HAP-1 (cell line): ENCODE data around the gene NHERF2.

Experiments used
- DNase-seq, 2 experiments: peaks; one replicate each; pipeline ENCODE4 v3.0.0-alpha.2; 2016 to 2020; ENCODE audit warnings: low spot score in 2 of 2
- H3K27me3 ChIP-seq: fragments of 250-450 bp; sonication (Bioruptor Pico); 2 replicates; pipeline ENCODE4 v1.5.1; 2020; ENCODE audit warnings: low read depth, mild to moderate bottlenecking, moderate library complexity
- H3K36me3 ChIP-seq: fragments of 250-450 bp; sonication (Bioruptor Pico); replicated peaks from 2 replicates; pipeline ENCODE4 v1.5.1; 2020; ENCODE audit warnings: mild to moderate bottlenecking
- H3K4me1 ChIP-seq: fragments of 250-450 bp; sonication (Bioruptor Pico); 2 replicates; pipeline ENCODE4 v1.5.1; 2020; ENCODE audit warnings: mild to moderate bottlenecking
- H3K4me3 ChIP-seq: fragments of 250-450 bp; sonication (Bioruptor Pico); 2 replicates; pipeline ENCODE4 v1.5.1; 2020; ENCODE audit warnings: mild to moderate bottlenecking, moderate library complexity
- H3K9me3 ChIP-seq: fragments of 250-450 bp; sonication (Bioruptor Pico); 2 replicates; pipeline ENCODE4 v1.5.1; 2020; ENCODE audit warnings: mild to moderate bottlenecking, moderate library complexity
- in situ Hi-C: fragments of 300-500 bp; cut with MboI; formaldehyde crosslinking; loops from 3 replicates; pipeline ENCODE4 v1.14.3; 2020; ENCODE audit warnings: low sequenced_read_pairs, inconsistent platforms, mixed read lengths

The NHERF2 gene

DNA sequence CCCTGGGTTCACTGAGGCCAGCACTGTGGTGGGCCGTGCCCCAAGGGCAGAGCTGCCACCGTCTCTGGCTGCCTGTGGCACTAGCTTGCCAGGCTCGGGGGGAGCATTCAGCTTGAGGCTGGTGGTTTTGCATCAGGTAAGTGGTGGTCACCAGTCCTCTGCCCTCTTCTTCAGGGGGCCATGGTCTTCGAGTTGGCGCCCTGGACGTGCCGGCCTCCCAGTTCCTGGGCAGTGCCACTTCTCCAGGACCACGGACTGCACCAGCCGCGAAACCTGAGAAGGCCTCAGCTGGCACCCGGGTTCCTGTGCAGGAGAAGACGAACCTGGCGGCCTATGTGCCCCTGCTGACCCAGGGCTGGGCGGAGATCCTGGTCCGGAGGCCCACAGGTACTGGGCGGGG is 53.3 kb downstream of the NHERF2 start:
- Histone ChIP-seq H3K4me1 (no peaks in the 10 kb centered on the region), H3K36me3 (peaks cover 3% of the 10 kb centered on the region), H3K9me3 (no peaks in the 10 kb centered on the region), H3K27me3 (no peaks in the 10 kb centered on the region), H3K4me3 (no peak overlapping the region)
- in situ Hi-C loops = no loop called here
- DNase-seq = no peak

DNA sequence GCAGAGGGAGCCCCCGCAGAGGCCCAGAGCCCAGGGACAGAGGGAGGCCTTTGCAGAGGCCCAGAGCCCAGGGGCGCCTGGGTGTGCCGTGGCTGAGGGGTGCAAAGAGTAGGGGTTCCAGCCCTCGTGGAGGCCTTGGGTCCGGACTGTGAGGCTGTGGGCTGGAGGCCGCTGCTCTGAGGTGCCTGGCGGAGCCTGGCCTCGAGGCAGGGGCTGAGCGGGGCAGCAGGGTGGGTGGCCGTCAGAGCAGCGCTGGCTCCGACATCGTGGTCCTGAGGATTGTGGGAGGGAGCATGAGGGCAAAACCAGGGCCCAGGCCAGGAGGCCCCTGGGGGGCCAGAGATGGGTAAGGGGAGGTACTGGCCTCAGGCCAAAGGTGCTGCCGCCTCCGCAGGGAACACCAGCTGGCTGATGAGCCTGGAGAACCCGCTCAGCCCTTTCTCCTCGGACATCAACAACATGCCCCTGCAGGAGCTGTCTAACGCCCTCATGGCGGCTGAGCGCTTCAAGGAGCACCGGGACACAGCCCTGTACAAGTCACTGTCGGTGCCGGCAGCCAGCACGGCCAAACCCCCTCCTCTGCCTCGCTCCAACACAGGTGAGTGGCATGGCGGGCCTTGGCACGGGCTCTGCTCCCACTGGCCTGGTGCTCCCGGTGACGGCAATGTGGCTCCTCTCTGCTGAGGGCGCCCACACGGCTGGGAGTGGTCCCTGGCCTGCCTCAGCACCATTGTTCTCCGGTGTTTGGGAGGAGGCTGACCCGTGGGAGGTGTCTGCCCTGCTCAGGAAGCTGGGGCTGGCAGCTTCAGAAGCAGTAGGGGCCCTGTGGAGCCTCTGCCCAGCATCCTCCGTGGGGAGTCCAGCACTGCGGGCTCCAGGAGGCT is 54.7 kb downstream of the NHERF2 start:
- H3K4me1 ChIP-seq = no peaks in the 10 kb centered on the region
- no peaks in the 10 kb centered on the region for H3K27me3 ChIP-seq
- H3K36me3 ChIP-seq = peaks cover 12% of the 10 kb centered on the region

DNA sequence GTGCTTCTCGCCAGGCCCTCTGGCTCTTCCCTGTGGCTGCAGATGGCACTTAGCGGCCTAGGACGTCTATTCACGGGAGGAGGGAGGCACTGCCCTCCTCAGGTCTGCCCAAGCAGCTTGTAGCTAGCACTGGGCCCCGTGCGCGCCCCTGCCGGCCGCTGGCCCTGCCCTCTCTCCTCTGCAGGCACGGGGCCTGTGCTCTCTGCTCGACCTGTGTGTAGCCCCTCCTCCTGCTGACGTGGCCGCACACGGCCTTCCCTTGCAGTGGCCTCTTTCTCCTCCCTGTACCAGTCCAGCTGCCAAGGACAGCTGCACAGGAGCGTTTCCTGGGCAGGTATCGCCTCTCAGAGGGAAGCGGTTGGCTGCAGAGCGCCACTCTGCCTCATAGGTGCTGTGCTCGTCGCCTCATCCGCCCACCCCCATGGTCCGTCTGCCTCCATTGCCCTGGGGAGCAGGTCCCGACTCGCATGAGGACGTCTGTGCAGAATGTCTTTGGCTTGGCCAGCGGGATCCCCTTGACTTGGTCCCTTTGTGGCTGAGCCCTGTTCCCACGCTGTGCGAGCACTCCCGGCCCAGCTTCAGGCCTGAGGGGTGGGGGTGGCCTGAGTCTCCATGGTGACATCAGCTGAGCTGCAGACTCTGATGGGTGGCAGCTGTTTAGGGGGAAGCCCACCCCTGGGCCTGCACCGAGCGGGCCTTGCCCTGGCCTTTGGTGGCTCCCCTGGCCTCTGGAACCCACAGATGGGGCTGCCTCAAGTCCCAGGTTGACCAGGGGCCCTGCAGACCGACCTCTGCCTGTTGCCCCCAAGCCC is 55.7 kb downstream of the NHERF2 start:
- Histone ChIP-seq H3K27me3 (no peaks in the 10 kb centered on the region), H3K36me3 (peaks cover 17% of the 10 kb centered on the region), H3K9me3 (no peaks in the 10 kb centered on the region), H3K4me3 (no peak overlapping the region), H3K4me1 (no peaks in the 10 kb centered on the region)
- DNase-seq = no peak
- in situ Hi-C loops = no loop called here

More for the DNA sequence above, 54.7 kb downstream of the NHERF2 start:
- DNase-seq = no peak
- Histone ChIP-seq H3K4me3 (no peak overlapping the region), H3K9me3 (no peaks in the 10 kb centered on the region)
- in situ Hi-C loops = no loop called here

DNA sequence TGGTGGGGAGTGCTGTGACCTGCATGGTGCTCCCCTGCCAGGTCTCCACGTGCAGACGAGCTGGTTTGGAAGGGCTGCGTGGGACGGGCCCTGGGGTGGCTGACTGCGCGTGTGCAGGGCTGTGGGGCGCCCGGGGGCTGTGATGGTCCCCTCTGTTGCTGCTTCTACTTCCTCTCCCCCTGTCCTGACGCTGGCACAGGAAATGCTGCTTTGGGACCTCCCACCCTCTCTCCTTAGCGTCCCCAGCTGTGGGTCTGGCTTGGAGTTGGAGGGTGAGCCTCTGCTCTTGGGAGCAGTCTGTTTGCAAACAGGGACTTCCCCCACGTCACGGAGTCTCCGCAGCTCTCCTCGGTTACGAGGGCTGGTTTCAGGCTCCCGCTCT is 56.3 kb downstream of the NHERF2 start:
- DNase-seq = no peak
- H3K9me3 ChIP-seq = no peaks in the 10 kb centered on the region
- no peaks in the 10 kb centered on the region for H3K4me1 ChIP-seq
- H3K27me3 ChIP-seq = no peaks in the 10 kb centered on the region
- peaks cover 18% of the 10 kb centered on the region for H3K36me3 ChIP-seq
- no peak overlapping the region for H3K4me3 ChIP-seq
- in situ Hi-C loops = no loop called here

GRCh38 chr16:2083409-2083808 is 56.7 kb downstream of the NHERF2 start:
- in situ Hi-C loops = no loop called here
- Histone ChIP-seq H3K36me3 (peaks cover 21% of the 10 kb centered on the region), H3K4me3 (no peak overlapping the region), H3K9me3 (no peaks in the 10 kb centered on the region), H3K27me3 (no peaks in the 10 kb centered on the region), H3K4me1 (no peaks in the 10 kb centered on the region)
- no peak for DNase-seq

GRCh38 chr16:2083876-2084780 is 57.4 kb downstream of the NHERF2 start:
- no peak for DNase-seq
- H3K4me1 ChIP-seq = no peaks in the 10 kb centered on the region
- in situ Hi-C loops = no loop called here
- peaks cover 28% of the 10 kb centered on the region for H3K36me3 ChIP-seq
- H3K27me3 ChIP-seq = no peaks in the 10 kb centered on the region
- no peaks in the 10 kb centered on the region for H3K9me3 ChIP-seq
- H3K4me3 ChIP-seq = no peak overlapping the region

DNA sequence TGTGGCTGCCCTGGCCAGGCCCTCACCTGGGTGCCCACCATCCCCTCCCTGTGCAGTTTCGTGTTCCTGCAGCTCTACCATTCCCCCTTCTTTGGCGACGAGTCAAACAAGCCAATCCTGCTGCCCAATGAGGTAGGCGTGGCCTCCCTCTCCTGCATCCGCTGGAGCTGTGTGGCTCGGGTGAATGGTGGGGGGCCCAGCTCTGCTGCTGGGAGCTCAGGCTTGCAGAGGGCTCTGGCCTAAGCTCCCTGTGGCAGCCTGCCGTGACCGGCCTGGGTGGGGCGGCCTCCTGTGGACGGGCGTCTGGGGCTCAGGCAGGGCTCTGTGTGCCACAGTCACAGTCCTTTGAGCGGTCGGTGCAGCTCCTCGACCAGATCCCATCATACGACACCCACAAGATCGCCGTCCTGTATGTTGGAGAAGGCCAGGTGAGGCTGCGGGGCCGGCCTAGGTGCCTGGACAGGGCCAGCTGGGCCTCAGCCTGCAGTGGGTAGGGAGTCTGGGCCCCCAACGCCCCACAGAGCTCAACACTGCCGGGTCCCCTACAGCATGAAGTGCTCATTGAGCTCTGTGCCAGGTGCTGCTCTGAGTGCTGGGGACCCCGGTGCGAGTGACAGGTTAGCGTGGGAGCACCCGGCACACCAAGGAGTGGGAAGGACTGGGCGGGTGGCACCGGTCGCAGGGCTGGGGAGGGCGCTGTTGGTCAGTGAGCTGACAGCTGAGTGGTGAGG is 58.4 kb downstream of the NHERF2 start:
- Histone ChIP-seq H3K4me1 (no peaks in the 10 kb centered on the region), H3K4me3 (no peak overlapping the region), H3K36me3 (peaks cover 35% of the 10 kb centered on the region), H3K27me3 (no peaks in the 10 kb centered on the region), H3K9me3 (no peaks in the 10 kb centered on the region)
- in situ Hi-C loops = no loop called here
- no peak for DNase-seq

GRCh38 chr16:2085669-2086068 is 59.0 kb downstream of the NHERF2 start:
- no peaks in the 10 kb centered on the region for H3K27me3 ChIP-seq
- H3K4me1 ChIP-seq = no peaks in the 10 kb centered on the region
- H3K4me3 ChIP-seq = no peak overlapping the region
- H3K36me3 ChIP-seq = peaks cover 41% of the 10 kb centered on the region
- H3K9me3 ChIP-seq = no peaks in the 10 kb centered on the region
- no peak for DNase-seq
- in situ Hi-C loops = no loop called here

- Histone ChIP-seq H3K4me1 (no peaks in the 10 kb centered on the region), H3K36me3 (peaks cover 41% of the 10 kb centered on the region), H3K27me3 (no peaks in the 10 kb centered on the region), H3K4me3 (no peak overlapping the region), H3K9me3 (no peaks in the 10 kb centered on the region)
- in situ Hi-C loops = no loop called here
- DNase-seq = no peak
Measured at GRCh38 chr16:2086106-2086742, 59.5 kb downstream of the NHERF2 start.

DNA sequence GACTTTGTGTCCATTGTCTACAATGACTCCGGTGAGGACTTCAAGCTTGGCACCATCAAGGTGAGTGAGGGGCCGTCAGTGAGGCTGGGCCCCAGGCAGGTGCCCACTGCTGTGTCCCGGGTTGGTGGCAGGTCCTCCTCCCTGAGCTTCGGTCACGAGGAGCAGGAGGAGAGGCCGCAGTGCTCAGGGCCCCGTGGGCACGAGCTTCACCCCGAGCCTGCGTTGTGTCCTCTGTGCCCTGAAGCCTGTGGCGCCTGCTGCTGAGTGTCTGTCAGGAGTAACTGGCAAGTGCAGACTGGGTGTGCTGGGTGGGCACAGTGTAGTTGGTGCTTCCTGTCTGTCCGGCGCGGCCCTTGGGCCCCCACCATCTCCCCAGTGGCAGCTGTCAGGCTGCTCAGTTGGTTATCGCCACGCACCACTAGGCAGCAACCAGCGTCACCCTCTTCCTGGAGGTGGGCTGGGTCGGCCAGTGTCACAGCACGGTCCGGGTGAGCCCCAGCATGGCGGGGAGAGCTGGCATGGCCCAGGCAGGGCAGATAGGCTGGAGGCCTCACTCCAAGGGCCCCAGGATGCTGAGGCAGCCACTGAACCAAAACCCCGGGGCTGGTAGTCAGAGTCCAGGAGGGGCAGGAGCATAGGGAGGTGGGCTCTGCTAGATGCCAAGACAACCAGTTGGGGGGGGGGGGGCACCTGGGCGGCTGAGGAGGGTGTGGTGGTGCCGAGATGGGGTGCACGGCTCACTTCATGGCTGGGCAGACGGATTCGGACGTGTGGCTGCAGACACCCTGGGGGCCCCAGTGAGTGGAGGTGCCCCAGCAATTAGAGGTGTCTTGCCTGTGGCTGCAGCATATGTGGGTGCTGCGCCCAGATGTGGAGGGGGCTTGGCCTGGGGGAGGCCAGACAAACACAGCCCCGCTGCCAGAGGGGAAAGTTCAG is 60.4 kb downstream of the NHERF2 start:
- Histone ChIP-seq H3K36me3 (peaks cover 41% of the 10 kb centered on the region), H3K4me3 (no peak overlapping the region), H3K27me3 (no peaks in the 10 kb centered on the region), H3K9me3 (no peaks in the 10 kb centered on the region), H3K4me1 (no peaks in the 10 kb centered on the region)
- no peak for DNase-seq
- in situ Hi-C loops = no loop called here

- Histone ChIP-seq H3K36me3 (peaks cover 48% of the 10 kb centered on the region), H3K9me3 (no peaks in the 10 kb centered on the region), H3K4me1 (no peaks in the 10 kb centered on the region), H3K27me3 (no peaks in the 10 kb centered on the region), H3K4me3 (no peak overlapping the region)
- DNase-seq = no peak
- in situ Hi-C loops = no loop called here
Measured at GRCh38 chr16:2087748-2088631, 61.3 kb downstream of the NHERF2 start.
